ENCODE measurements around the gene BCL6. TPM values are rescaled to one million over a fixed set of nuclear protein-coding genes. Genes with fewer than 3 reads are reported as not detected.

Gene BCL6
- polyA plus RNA-seq, 4 donors: 7.8 to 15.5 (median 11.3) TPM

DNA sequence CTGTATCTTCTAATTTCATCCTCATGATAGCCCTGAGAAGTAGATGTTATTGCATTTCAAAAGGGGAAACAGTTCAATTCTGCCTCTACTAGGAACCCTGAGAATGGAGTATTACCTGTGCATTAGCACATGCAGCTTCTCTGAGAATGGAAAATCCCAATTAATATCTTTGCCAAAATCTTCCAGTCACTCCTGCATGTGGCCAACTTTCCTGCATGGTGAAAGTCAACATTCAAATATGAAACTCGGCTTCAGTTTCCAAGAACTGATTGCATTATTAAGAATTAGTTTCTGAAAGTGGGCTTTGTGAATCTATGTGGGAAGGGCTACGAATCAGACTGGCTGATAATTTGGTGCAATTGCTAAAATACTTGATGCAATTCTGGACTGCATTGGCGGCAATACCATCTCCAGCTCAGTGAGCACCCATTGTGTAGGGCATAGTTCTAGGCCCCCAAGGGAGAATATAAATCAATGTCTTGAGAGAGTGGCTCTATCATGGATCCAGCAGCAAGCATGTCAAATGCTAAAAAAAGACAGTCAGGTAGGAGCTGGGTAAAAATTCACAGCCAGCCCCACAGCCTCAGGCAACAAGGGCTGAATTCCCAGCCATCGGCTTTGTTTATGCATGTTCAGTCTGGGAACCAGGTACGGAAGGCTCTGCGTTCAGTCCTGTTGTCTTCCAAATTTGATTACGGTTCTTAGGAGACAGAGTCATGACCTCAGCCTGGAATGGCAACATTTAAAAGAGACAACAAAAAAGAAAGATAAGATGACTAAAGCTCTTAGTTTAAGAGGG is 18.8 kb upstream of the BCL6 start:
- no peak for DNase-seq (ENCODE audit: low read depth in 4 of 4, low spot score in 2 of 4)

DNA sequence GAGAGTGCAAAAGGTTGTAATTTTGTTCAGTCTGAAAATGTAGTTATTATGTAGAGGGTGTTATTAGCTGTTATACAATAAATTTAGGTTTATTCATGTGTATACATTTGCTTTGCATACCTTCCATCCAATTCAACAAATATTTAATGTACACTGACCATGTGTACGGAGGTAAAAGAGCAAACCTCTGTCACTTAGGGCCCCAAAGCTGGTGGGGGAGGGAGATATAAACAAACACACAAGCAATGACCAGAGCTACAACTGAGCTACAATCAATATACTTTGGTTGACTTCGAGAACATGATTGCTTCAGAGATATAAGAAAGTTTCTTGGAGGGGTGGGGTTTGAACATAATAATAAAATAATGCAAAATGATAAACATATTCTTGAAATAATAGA is 17.5 kb upstream of the BCL6 start:
- DNase-seq (ENCODE audit: low read depth in 4 of 4, low spot score in 2 of 4): no peak

DNA sequence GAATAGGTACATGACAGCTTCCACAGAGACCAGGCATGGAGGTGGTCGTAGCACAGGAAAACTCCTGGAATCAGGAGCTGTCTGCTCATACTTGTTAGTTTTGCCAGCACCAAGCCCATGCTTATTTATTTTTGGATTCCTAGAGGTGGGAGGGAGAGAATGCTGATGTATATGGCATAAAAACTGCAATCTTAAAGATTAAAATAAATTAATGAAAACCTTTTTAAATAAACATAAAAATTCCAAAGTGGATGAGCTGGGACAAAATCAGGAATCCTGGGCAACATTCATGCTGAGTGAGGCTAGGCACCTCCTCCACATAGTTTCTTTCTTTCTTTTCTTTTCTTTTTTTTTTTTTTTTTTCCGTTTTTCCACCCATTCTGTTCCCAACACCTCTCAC is 14.3 kb upstream of the BCL6 start:
- no peak for DNase-seq (ENCODE audit: low read depth in 4 of 4, low spot score in 2 of 4)

DNA sequence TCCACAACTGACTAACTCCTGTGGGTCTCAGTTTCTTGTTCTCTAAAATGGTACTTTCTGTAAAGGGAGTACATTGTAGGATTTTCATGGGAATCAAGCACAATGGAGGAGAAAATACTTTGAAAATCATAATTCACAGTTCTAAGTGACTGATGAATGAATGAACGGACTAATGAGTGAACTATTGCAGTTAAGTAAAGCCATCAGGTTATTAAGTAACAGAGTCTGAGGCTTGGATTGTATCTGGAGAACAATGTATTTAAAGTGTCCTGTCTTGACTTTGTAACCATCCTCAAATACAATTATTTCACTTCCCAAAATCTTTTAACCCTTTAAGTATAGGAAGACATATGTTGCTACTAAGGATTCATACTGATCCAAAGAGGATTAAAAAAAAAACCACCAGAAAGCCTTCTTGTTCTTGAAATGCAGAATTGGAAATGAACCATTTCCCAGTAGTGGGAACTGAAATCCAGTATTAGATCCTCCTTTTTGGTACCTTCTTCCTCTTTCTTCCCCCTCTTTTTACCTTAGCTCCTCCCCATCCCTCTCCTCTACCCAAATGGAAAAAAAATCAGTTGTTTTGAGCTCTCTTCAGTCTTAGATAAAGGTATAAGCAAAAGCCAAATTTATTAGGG is 13.2 kb upstream of the BCL6 start:
- DNase-seq (ENCODE audit: low read depth in 4 of 4, low spot score in 2 of 4): no peak

DNA sequence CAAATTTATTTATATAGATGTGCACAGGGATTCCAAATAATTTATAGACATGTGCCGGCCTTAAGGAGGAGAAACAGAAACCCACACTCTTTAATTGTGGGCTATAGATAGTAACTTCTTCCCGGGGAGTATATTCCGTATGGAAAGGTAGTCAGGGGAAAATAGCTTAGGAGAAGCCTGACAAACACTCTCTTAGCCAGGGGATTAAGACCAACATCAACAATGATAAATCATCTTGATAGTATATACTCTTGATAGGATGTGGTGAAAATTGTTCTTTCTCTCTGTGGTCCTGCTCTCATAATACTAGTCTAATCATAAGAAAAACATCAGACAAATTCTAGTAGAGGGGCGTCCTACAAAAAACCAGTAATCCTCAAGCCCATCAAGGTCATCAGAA is 8.2 kb upstream of the BCL6 start:
- DNase-seq (ENCODE audit: low read depth in 4 of 4, low spot score in 2 of 4): no peak

DNA sequence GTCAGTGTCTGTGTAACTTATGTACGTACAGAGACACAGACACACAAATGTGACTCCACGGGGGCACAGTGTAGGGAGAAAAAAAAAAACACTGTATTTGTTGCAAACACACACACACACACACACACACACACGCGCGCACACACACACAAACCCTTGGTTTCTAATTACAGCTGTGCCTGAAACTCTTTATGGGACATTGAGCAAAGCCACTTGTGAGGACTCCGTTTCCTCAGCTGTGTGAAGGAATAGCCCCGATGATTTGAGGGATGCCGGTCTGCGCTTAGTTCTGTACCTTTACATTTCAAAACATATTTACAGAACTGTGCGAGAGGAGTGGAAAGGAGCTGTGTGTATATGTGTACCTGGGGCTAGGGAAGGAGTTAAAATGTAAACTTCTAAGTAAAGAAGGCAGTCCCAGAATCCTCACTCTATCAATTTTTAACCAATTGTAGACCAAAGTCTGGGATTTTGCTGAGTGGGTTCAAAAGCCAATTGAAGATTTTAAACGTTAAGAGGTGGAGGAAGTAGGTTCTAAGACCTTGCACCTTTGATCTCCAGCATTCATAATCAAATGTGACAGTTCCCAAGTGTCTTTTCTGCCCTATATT is 5.3 kb upstream of the BCL6 start:
- no peak for DNase-seq (ENCODE audit: low read depth in 4 of 4, low spot score in 2 of 4)

DNA sequence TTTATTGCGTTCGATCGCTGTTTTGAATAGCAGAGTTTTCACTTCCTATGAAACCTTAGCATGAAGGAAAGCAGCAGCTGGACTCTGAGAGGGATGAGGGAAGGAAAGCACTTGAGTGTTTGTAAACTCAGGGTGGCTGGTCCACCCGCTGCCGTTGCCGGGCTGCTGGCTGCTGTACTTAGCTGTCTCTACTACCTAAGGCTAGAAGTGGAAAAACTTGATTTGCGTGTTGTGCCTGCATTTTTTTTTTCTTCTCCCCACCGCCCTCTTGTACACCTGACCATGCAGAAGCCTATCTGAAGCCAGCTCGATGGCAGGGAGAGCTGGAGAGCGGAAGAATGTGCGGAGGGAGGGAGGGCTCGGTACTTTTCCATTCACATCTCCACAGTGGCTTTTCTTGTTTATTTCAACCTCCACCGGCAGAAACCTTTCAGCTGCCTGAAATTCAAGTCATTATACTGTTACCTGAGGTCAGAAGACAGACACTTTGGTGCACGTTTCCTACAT is 4.8 kb upstream of the BCL6 start:
- DNase-seq (ENCODE audit: low read depth in 4 of 4, low spot score in 2 of 4): peak in 1 of 4 donors; percentile 78

DNA sequence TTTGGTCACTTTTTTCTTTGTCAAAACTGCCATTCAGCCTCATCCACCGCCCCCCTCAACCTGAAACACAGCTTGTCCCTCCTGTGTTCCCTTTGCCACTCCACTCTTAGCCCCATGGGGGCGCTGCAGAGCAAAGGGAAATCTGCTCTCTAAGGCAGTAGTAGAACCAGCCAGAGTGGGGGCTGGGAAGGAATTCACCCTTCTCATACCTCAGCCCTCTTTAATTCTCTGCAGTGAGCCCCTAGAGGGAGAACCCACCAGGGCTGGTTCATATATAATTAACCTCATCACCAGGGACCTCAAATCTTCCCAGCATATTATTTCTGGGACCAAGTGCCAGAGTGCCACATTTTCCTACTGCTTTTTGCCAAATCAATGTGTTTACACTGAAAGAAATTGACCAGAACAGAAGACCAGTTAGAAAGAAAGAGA is 2.8 kb upstream of the BCL6 start:
- DNase-seq (ENCODE audit: low read depth in 4 of 4, low spot score in 2 of 4): peak in 2 of 4 donors; percentile 84 to 97

DNA sequence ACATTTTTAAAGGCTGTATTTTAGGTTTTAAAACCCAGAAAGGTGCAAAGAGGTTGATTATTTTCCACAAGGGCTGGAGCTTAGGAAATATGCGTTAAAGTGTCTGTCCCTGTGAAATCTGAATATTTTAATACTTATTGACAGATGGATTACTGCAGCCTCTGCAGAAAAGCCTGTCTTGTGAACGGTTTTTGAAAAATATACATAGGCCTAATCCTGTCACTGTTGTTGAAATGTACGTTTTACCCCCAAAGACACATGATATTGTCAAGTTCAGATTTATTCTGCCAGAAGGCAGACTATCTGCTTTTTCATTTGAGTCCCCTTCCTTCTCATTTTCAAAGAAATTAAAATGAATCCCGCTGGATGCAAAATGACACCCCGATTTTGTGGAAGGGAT is 2.2 kb upstream of the BCL6 start:
- no peak for DNase-seq (ENCODE audit: low read depth in 4 of 4, low spot score in 2 of 4)

DNA sequence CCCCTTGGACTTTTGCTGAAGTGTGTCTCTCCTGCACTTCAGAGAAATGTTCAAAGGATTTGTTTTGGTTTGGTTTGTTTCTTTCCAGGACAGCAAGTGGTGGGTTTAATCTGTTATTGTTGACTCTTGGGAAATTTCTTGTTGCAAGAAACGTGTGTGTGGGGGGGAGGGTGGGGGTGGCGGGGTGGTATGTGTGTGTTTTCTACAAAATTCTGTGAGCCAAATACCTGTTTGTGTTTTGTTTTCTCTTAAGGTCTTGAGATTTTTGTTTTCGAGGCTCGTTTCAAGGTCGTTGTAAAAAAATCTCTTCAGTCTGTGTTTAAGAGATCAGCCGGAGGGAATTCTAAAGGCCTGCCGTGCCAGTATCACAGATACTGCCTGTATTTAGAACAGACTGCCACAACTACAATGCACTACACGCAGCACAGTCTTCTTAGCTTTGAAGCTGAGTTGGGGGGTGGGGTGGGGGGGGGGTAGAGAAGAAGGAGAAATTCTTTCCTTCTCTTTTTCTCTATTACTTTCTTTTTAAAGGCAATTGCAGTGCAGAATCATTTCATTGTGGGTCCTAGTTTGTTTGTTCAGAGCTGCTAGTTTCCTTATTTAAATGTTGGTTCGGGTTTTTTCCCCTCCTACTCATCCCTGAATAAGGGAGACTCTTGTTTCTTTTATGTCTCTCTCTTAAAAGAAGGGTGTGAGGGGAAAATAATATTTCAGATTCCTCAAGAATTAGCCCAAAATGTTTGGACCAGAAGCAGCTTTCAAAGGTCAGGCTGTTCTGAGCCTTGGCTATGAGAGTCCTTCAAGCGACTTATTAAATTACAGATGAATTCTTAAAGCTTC is 1.4 kb upstream of the BCL6 start:
- DNase-seq (ENCODE audit: low read depth in 4 of 4, low spot score in 2 of 4): no peak

DNA sequence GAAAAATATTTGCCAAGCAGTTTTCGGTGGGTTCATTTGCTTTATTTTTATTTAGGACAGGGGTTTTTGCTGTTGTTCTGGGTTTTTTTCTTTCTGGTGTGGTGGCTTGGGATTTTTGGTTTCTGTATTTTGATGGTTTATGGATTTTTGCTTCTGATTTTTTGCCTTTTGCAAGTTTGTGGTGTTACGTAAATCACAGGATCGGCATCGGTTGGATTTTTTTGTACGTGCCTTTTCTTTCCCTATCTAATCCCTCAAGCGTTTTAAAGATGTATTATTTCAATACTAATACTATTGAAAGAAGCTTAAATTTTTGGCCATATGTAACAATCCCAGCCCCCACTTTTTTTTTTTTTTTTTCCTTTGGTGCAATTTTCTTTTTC is 782 bp upstream of the BCL6 start:
- DNase-seq (ENCODE audit: low read depth in 4 of 4, low spot score in 2 of 4): no peak

DNA sequence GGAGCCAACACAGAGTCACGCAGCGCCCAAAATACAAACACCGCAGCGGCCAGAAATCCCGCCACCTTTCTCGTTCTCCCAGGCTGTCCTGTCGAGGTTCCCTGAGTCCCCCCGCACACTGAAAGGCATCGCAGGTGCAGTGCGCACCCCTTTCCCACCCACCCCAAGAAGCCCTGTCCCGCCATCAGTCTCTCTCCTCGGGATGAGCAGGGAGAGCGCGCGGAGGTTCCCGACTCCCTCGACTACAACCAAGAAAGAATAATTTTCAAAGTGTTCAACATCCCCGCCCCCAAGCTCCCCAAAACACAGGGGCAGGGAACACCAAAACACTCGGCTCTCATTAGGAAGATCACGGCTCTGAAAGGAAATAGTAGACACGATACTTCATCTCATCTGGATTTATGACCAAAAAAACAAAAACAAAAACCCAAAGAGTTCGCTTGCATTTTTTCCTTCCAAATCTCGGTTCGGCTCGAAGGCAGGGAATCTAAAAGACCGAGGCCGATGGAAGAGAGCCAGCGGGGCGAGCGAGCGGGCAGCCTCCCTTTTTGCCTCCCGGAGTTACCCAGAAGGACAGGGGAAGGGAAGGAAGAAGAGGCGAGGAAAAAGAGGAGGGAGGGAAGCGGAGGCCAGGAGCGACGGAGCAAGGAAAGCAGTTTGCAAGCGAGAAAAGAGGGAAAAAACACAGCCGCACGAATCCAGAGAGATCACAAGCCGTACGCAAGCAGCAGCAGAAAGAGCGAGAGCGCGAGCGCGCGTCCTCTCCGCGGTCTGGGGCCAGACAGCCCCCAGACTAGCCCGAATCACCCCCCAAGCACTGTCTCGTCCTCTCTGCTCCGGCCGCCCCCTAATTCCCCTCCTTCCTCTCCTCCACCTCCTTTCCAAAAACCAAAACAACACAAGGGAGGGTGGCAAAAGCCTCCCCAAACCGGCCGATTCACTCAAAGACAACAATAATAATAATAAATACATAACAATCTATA is 808 bp downstream of the BCL6 start:
- DNase-seq (ENCODE audit: low read depth in 4 of 4, low spot score in 2 of 4): no peak

DNA sequence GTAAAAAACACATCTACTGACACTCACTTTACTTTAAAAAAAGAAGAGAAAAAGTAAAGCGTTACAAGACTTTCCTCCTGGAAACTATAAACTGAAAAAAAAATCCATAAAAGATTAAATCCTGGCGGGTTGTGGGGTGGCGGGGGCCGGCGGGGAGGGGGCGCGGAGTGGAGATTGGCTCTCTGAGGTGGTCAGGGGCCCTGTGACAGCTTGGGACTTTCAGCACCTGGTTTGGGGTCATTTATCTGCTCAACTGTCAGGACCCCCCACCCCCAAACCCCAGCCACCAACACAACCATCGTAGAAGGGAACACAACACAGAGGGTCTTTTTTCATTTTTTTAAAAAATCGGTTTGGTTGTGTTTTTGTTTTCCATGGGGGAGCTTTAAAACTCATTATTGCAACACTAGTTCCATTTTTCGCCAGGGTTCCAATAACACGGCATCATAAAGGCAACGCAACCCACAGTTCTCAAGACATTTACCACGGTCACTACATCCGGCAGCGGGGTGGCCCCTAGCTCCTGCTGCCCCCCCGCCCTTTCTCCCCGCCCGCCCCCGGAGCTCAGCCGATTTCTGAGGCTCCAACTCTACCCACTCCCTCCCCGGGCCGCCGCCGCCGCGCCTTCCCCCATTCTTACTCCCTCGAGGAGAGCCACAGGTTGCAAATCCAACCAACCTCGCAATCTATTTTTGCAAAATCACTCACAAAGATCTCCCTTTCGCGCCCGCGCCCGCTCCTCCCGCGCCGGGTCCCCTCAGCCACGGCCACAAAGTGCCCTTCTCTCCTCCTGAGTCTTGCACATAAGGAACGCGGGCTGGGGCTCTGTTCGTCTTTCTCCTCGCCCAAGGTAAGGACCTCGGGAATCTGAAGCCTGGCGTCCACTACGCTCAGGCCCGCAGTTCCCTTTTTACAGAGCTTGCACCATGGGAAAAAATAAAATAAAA is 1.8 kb downstream of the BCL6 start:
- DNase-seq (ENCODE audit: low read depth in 4 of 4, low spot score in 2 of 4): no peak

DNA sequence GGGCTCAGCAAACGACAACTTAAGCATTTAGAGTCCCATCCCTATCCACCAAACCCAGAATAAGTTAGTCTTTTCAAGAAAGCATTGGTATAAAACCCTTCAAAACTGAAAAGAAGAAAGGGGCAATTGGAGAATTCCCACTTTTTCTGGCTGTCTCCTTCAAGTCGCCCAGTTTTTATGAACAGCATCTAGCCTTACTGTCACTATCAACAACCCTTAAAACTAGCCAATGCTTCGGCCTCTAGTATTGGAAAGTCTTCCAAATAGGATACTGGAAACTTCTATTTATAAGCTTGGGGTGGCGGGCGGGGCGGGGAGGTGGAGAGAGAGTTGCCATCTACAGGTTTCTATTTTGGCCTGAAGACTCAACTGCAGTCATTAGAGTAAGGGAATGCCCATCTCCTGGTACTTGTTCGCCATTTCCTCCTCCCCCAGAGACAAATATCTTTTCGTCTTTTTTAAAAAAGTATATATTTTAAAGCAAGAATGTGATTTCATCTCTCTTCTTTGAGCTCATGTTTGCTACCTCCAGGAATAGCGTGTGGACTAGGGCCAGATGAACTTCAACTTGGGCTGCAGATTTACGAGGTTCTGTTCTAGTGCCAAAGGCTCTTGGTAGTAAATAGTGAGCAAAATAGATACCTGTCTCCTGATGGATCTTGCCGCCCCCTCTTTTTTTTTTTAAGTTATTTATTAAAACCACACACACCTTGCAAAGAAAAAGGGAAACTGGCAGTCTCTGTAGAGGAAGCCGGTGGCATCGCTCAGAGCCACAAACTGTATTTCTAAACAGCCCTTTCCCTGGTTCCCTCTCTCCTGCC is 2.7 kb downstream of the BCL6 start:
- no peak for DNase-seq (ENCODE audit: low read depth in 4 of 4, low spot score in 2 of 4)

DNA sequence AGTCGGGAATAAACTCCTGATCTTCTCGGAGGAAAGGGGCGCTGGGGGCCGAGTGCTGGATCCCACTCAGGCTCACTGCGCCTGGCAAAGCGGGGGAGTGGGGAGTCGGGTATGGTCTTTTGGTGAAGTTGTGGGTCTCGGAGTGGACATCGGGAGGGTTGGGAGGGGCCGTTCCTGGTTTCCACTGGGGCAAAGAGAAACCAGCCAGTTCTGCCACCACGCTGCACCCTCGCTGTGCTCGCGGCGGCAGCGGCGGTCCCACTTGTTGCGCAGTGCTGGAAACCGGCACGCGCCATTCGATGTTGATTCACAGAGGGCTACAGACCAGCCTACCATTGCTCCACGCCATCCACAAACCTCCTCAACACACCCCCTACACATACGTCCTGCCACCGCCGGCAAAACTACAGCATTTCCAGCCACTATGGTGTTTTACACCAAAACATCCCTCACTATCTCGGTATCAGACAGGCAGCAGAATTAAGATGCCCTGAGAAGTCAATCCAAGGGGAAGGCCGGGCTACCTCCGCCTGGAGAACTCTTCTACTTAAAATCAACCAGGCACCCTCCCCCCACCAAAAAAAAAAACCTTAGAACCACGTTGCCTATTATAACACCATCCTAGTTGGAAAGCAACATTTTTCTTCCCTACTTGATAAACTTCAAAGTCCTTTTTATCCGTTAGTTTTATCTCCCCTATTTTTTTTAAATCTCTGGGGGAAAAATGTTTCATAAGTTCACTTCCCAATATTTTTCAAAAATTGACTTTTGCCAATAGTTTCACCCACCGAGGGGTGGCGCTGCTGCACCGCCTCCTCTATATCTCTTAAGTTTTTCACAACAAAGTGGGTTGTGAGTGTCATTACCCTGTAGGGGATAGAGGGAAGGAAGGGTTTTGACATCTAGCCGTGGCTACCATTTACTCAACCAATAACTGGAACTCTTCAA is 3.6 kb downstream of the BCL6 start:
- DNase-seq (ENCODE audit: low read depth in 4 of 4, low spot score in 2 of 4): no peak

Data from left renal cortex interstitium (tissue), 4 donors.